MCF 10A (cell line): Measurements from ENCODE around the gene SMYD3. TPM values are rescaled to one million over a fixed set of nuclear protein-coding genes. Genes with fewer than 3 reads are reported as not detected.
"Not testable (repeated sequence)": the region's sequence is repeated elsewhere in the genome, so short reads cannot be mapped to it uniquely, and the experiment has no call there.

Experiments
- BruUV-seq: library from RNA; stranded (reverse); fragments of 400-500 nt; replicated peaks from 2 replicates; lab custom pipeline; 2021; lab: Mats Ljungman, UMichigan
- CTCF ChIA-PET: fragments of 300-600 bp; sonication (Branson Sonifier 250); formaldehyde crosslinking; extraction: SDS; loops from one replicate; lab custom pipeline; 2021; ENCODE audit warnings: antibody characterized with exemption, inconsistent platforms; lab: Yijun Ruan, JAX
- POLR2A ChIA-PET: fragments of 300-600, 350-650 bp; sonication (Branson Sonifier 250); formaldehyde crosslinking; extraction: SDS; loops from one replicate; lab custom pipeline; 2020; ENCODE audit warnings: antibody characterized with exemption, inconsistent platforms; lab: Yijun Ruan, JAX
- DNase-seq: peaks from one replicate; pipeline ENCODE4 v3.0.0-alpha.2; 2018; ENCODE audit not compliant: unreplicated experiment
- H3K27ac Mint-ChIP-seq: one replicate; pipeline ENCODE4 v1.8.0; 2022; ENCODE audit warnings: mild to moderate bottlenecking, low read depth, mixed read lengths; ENCODE audit not compliant: unreplicated experiment
- H3K27me3 Mint-ChIP-seq: one replicate; pipeline ENCODE4 v1.8.0; 2022; ENCODE audit warnings: mixed read lengths; ENCODE audit not compliant: insufficient read depth, unreplicated experiment
- H3K36me3 Mint-ChIP-seq: one replicate; pipeline ENCODE4 v1.8.0; 2022; ENCODE audit warnings: mild to moderate bottlenecking, moderate library complexity, mixed read lengths; ENCODE audit not compliant: insufficient read depth, unreplicated experiment
- H3K4me1 Mint-ChIP-seq: one replicate; pipeline ENCODE4 v1.8.0; 2022; ENCODE audit warnings: mixed read lengths; ENCODE audit not compliant: insufficient read depth, unreplicated experiment
- H3K4me3 Mint-ChIP-seq: one replicate; pipeline ENCODE4 v1.8.0; 2022; ENCODE audit warnings: mild to moderate bottlenecking, moderate library complexity, mixed read lengths; ENCODE audit not compliant: unreplicated experiment
- H3K9me3 Mint-ChIP-seq: one replicate; pipeline ENCODE4 v1.8.0; 2022; ENCODE audit warnings: mixed read lengths; ENCODE audit not compliant: unreplicated experiment
- CTCF ChIP-seq: fragments of 200-600 bp; IDR thresholded peaks from one replicate; pipeline ENCODE4 v1.8.0; 2022; ENCODE audit warnings: antibody characterized with exemption, mild to moderate bottlenecking; ENCODE audit not compliant: unreplicated experiment
- intact Hi-C: fragments of 100-400 bp; cut with micrococcal nuclease; formaldehyde crosslinking; loops from 2 replicates; pipeline ENCODE4 v1.14.1; 2022
- total RNA-seq: library from RNA; stranded (reverse); gene quantifications from 2 replicates; pipeline ENCODE4 v1.2.3, GENCODE V29; 2022

Gene SMYD3
- total RNA-seq, 1 experiment from 2014 or later: 26.9 TPM

GRCh38 chr1:245742896-245743295 is 764.2 kb downstream of the SMYD3 start:
- ChIA-PET POLR2A (no interaction called here), CTCF (no interaction called here)
- H3K4me3 Mint-ChIP-seq: no peak overlapping the region
- no peak for DNase-seq
- intact Hi-C loops: no loop called here
- no peaks in the 10 kb centered on the region for H3K27me3 Mint-ChIP-seq
- H3K4me1 Mint-ChIP-seq: no peaks in the 10 kb centered on the region
- TF ChIP-seq CTCF: no peak
- BruUV-seq: no TSS peak
- no peaks in the 10 kb centered on the region for H3K36me3 Mint-ChIP-seq
- peaks cover 10% of the 10 kb centered on the region for H3K9me3 Mint-ChIP-seq
- H3K27ac Mint-ChIP-seq: no peak overlapping the region

- H3K27me3 Mint-ChIP-seq, intact Hi-C loops, BruUV-seq, H3K36me3 Mint-ChIP-seq, H3K4me1 Mint-ChIP-seq, POLR2A ChIA-PET, H3K4me3 Mint-ChIP-seq, H3K27ac Mint-ChIP-seq, DNase-seq, H3K9me3 Mint-ChIP-seq: not testable (repeated sequence)
- CTCF ChIA-PET: interaction anchor here (0.6 to 0.7 kb wide), 2 partner anchors 145 to 504 kb away, joined by 3 read pairs; no protein-coding TSS in a partner anchor
These were observed 766.7 kb downstream of the SMYD3 start for GRCh38 chr1:245740336-245740735.

GRCh38 chr1:245730801-245731200 is 776.3 kb downstream of the SMYD3 start:
- no peak for DNase-seq
- ChIA-PET POLR2A (no interaction called here), CTCF (interaction anchor here (0.7 to 1.2 kb wide), 2 partner anchors 8 to 14 kb away, joined by 3 read pairs; no protein-coding TSS in a partner anchor)
- BruUV-seq: no TSS peak
- H3K27me3 Mint-ChIP-seq: no peaks in the 10 kb centered on the region
- no peak overlapping the region for H3K27ac Mint-ChIP-seq
- H3K4me1 Mint-ChIP-seq: peaks cover under 1% of the 10 kb centered on the region
- H3K9me3 Mint-ChIP-seq: peaks cover 52% of the 10 kb centered on the region
- intact Hi-C loops: no loop called here
- H3K4me3 Mint-ChIP-seq: no peak overlapping the region
- no peaks in the 10 kb centered on the region for H3K36me3 Mint-ChIP-seq
- TF ChIP-seq CTCF: no peak

GRCh38 chr1:245728035-245728434 is 779.0 kb downstream of the SMYD3 start:
- H3K27me3 Mint-ChIP-seq, BruUV-seq, DNase-seq, intact Hi-C loops, POLR2A ChIA-PET, H3K27ac Mint-ChIP-seq, H3K4me3 Mint-ChIP-seq, H3K4me1 Mint-ChIP-seq, H3K36me3 Mint-ChIP-seq: not testable (repeated sequence)
- peaks cover 51% of the 10 kb centered on the region for H3K9me3 Mint-ChIP-seq
- CTCF ChIA-PET: interaction anchor here (0.6 kb wide), 2 partner anchors 391 to 571 kb away, joined by 3 to 4 read pairs; no protein-coding TSS in a partner anchor

GRCh38 chr1:245721488-245721887 is 785.6 kb downstream of the SMYD3 start:
- Mint-ChIP-seq H3K4me1 (peaks cover 8% of the 10 kb centered on the region), H3K36me3 (no peaks in the 10 kb centered on the region), H3K4me3 (no peak overlapping the region), H3K27ac (no peak overlapping the region), H3K27me3 (no peaks in the 10 kb centered on the region), H3K9me3 (peaks cover 14% of the 10 kb centered on the region)
- TF ChIP-seq CTCF: no peak
- BruUV-seq: no TSS peak
- DNase-seq: no peak
- ChIA-PET CTCF (interaction anchor here (0.6 kb wide), 1 partner anchor 112 kb away, joined by 5 read pairs; no protein-coding TSS in a partner anchor), POLR2A (no interaction called here)
- intact Hi-C loops: no loop called here
